OCI-LY3 (cell line): Measurements from ENCODE around the gene TIFAB.

Experiments
- H2AFZ ChIP-seq: fragments of 200-600, 300-600 bp; shearing (Covaris generic); 2 replicates; pipeline ENCODE4 v1.6.0; 2014; ENCODE audit warnings: antibody characterized with exemption, low read depth, low read length
- H3K27ac ChIP-seq: fragments of 200-600, 300-600 bp; sonication (generic); 2 replicates; pipeline ENCODE4 v1.5.1; 2014; ENCODE audit warnings: mild to moderate bottlenecking, low read length, moderate library complexity, mixed read lengths
- H3K27me3 ChIP-seq: fragments of 200-600, 300-600 bp; sonication (generic); 2 replicates; pipeline ENCODE4 v1.6.1; 2014; ENCODE audit warnings: low read depth, low read length, mixed read lengths
- H3K36me3 ChIP-seq: fragments of 200-600, 300-600 bp; sonication (generic); replicated peaks from 2 replicates; pipeline ENCODE3; 2014; ENCODE audit warnings: low read depth, low read length, mixed read lengths
- H3K4me1 ChIP-seq: fragments of 300-600, 200-600 bp; sonication (generic); 2 replicates; pipeline ENCODE4 v1.6.1; 2014; ENCODE audit warnings: low read length, mixed read lengths
- H3K4me2 ChIP-seq: fragments of 200-600, 300-600 bp; sonication (generic); 2 replicates; pipeline ENCODE4 v1.6.1; 2014; ENCODE audit warnings: low read length, mixed read lengths
- H3K4me3 ChIP-seq: fragments of 300-600, 200-600 bp; sonication (generic); 2 replicates; pipeline ENCODE4 v1.5.1; 2014; ENCODE audit warnings: antibody characterized with exemption, mild to moderate bottlenecking, low read length, moderate library complexity
- H3K79me2 ChIP-seq: fragments of 300-600, 200-600 bp; shearing (Covaris generic); 2 replicates; pipeline ENCODE4 v1.6.1; 2014; ENCODE audit warnings: mild to moderate bottlenecking, low read length, mixed read lengths
- H3K9ac ChIP-seq: fragments of 300-600, 200-600 bp; shearing (Covaris generic); 2 replicates; pipeline ENCODE4 v1.6.0; 2014; ENCODE audit warnings: mild to moderate bottlenecking, low read length, moderate library complexity
- H3K9me3 ChIP-seq: fragments of 200-600, 300-600 bp; shearing (Covaris generic); 2 replicates; pipeline ENCODE4 v1.6.1; 2014; ENCODE audit warnings: low read length, mixed read lengths; ENCODE audit not compliant: insufficient read depth
- H4K20me1 ChIP-seq: fragments of 200-600, 300-600 bp; sonication (generic); 2 replicates; pipeline ENCODE4 v1.6.1; 2016; ENCODE audit warnings: low read length, mixed read lengths; ENCODE audit not compliant: insufficient read depth
- CTCF ChIP-seq: fragments of 200-600, 300-600 bp; sonication (generic); IDR thresholded peaks from 2 replicates; pipeline ENCODE4 v1.5.1; 2014; ENCODE audit warnings: antibody characterized with exemption, low read length, low read depth
- EZH2phosphoT487 ChIP-seq: fragments of 200-600 bp; shearing (Covaris generic); IDR thresholded peaks from 2 replicates; pipeline ENCODE4 v1.6.1; 2018; ENCODE audit warnings: antibody characterized with exemption, mixed run types, low read depth

TIFAB gene

GRCh38 chr5:135494196-135494595 lies 42.0 kb upstream of the TIFAB start:
- no peaks in the 10 kb centered on the region for H3K36me3 ChIP-seq
- no peak overlapping the region for H3K4me2 ChIP-seq
- H3K4me3 ChIP-seq = no peak overlapping the region
- H4K20me1 ChIP-seq = no peaks in the 10 kb centered on the region
- H2AFZ ChIP-seq = no peak overlapping the region
- no peaks in the 10 kb centered on the region for H3K9me3 ChIP-seq
- no peaks in the 10 kb centered on the region for H3K4me1 ChIP-seq
- no peaks in the 10 kb centered on the region for H3K27me3 ChIP-seq
- TF ChIP-seq CTCF (no peak), EZH2phosphoT487 (no peak)
- H3K79me2 ChIP-seq = no peaks in the 10 kb centered on the region
- no peak overlapping the region for H3K9ac ChIP-seq
- H3K27ac ChIP-seq = no peak overlapping the region

- Histone ChIP-seq H3K79me2 (no peaks in the 10 kb centered on the region), H3K36me3 (no peaks in the 10 kb centered on the region), H3K9me3 (no peaks in the 10 kb centered on the region), H3K4me2 (no peak overlapping the region), H3K4me3 (no peak overlapping the region), H3K27me3 (no peaks in the 10 kb centered on the region), H2AFZ (no peak overlapping the region), H3K27ac (no peak overlapping the region), H3K4me1 (no peaks in the 10 kb centered on the region), H4K20me1 (no peaks in the 10 kb centered on the region), H3K9ac (no peak overlapping the region)
- TF ChIP-seq CTCF = no peak
- no peak for TF ChIP-seq EZH2phosphoT487
Measured at GRCh38 chr5:135493406-135494180, 41.4 kb upstream of the TIFAB start.

- no peak overlapping the region for H3K9ac ChIP-seq
- no peaks in the 10 kb centered on the region for H3K36me3 ChIP-seq
- H3K27ac ChIP-seq = no peak overlapping the region
- no peak for TF ChIP-seq CTCF
- TF ChIP-seq EZH2phosphoT487 = no peak
- no peak overlapping the region for H3K4me3 ChIP-seq
- H2AFZ ChIP-seq = no peak overlapping the region
- H3K4me2 ChIP-seq = no peak overlapping the region
- H3K27me3 ChIP-seq = no peaks in the 10 kb centered on the region
- H3K9me3 ChIP-seq = no peaks in the 10 kb centered on the region
- no peaks in the 10 kb centered on the region for H4K20me1 ChIP-seq
- H3K79me2 ChIP-seq = no peaks in the 10 kb centered on the region
- no peaks in the 10 kb centered on the region for H3K4me1 ChIP-seq
Measured at GRCh38 chr5:135492319-135492626, 40.1 kb upstream of the TIFAB start.

- Histone ChIP-seq H2AFZ (no peak overlapping the region), H3K9me3 (no peaks in the 10 kb centered on the region), H3K27me3 (no peaks in the 10 kb centered on the region), H3K27ac (no peak overlapping the region), H3K4me2 (no peak overlapping the region), H4K20me1 (no peaks in the 10 kb centered on the region), H3K4me3 (no peak overlapping the region), H3K4me1 (no peaks in the 10 kb centered on the region), H3K36me3 (no peaks in the 10 kb centered on the region), H3K79me2 (no peaks in the 10 kb centered on the region), H3K9ac (no peak overlapping the region)
- TF ChIP-seq CTCF = no peak
- TF ChIP-seq EZH2phosphoT487 = no peak
Measured at GRCh38 chr5:135491552-135492318, 39.6 kb upstream of the TIFAB start.
